Measurements from ENCODE around the gene MAD1L1.

MAD1L1 gene

DNA sequence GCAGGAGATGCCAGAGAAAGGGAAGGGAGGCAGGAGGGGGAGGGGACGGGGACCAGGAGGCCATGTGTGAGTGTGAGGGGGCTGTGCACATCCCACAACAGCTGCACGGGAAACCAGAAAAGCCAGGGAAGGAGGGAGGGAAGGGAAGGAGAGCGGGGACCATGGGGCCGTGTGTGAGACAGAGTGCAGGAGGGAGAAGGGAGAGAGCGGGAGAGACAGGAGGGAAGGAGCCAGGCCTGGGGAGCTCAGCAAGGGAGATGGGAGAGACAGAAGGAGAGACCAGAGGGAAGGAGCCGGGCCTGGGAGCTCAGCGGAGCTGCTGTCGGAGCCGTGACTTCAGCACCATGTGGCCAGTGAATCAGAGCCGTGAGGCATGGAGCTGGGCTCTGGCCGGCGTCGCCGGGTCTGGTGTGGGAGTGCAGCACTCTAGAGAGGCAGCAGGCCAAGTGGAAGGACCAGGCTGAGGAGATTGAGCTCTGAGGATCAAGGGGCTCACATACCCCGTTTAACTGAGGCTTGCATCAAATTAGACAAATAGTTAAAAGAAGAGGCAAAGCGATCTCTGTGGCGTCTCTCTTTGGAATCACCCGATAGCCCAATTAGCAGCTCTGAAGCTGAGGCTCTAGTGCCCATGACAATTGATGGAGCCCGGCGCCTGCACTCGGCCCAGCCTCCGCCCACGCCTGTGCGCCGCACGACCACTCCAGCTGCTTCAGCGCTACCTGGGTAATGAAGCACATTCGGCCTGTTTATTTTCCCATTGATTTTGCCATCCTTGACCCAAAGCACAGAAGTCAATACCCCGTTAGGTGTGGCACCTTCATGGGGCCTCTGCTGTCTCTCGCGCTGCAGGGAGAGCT is 150.4 kb downstream of the MAD1L1 start:
- peak; percentile 69 for DNase-seq

DNA sequence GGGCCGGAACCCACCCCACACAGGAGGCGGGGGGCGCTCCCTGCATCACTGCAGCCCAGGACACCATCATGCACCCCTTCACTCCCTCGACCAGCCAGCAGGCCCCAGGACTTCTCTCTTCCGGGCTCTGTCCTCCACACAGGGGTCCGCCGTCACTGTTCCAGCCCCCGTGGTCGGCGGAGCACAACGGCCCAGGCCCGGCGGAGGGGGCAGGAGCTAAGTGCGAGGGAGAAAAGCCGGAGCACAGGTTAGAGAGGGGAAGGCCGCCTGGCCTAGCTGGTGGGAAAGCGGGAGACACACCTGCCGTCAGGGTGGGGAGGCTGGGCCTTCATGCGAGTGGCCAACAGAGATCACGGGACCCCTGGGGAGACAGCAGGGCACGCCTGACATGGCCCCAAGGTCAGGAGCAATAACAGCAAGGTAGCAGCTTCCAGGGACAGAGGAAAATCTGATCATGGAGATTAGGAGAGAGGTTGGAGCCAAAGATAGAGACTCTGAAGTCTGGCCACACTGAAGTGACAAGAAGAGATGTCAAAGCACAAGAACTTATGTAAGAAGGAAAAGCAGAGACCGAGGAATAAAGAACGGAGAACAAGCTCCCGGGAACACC is 151.1 kb downstream of the MAD1L1 start:
- DNase-seq, result no peak

DNA sequence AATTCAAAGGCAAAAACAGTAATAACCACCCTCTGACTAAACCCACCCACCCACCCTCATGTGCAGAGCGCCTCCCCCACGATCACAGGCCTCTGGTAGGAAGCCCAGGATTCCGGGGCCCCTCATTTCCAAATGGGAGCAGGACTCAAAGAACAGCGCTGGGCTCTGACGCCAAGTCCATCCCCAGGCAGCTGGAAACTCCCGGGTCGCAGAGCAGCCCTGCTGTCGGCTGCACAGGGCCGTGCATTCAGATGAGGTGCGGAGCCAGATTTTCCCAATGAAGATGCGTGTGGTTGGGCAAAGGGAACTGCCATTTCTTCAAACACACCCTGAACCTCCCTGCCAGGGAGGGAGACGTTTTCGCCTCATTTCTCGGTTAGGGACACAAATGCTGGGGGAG is 152.3 kb downstream of the MAD1L1 start:
- no peak for DNase-seq

DNA sequence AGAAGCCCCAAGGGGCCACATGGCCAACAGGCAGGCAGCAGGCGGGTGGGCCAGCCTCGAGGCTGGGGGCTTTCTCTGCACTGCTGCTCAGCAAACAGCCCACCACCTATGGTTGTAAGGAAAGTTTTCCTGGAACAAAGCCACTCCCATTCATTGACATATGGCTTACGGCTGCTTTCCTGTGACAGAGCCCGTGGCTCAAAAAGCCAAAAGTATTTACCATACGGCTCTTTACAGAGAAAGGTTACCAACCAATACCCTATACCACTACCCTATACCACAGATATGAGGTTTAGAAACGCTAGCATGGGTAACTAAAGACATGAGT is 152.7 kb downstream of the MAD1L1 start:
- DNase-seq, result no peak

DNA sequence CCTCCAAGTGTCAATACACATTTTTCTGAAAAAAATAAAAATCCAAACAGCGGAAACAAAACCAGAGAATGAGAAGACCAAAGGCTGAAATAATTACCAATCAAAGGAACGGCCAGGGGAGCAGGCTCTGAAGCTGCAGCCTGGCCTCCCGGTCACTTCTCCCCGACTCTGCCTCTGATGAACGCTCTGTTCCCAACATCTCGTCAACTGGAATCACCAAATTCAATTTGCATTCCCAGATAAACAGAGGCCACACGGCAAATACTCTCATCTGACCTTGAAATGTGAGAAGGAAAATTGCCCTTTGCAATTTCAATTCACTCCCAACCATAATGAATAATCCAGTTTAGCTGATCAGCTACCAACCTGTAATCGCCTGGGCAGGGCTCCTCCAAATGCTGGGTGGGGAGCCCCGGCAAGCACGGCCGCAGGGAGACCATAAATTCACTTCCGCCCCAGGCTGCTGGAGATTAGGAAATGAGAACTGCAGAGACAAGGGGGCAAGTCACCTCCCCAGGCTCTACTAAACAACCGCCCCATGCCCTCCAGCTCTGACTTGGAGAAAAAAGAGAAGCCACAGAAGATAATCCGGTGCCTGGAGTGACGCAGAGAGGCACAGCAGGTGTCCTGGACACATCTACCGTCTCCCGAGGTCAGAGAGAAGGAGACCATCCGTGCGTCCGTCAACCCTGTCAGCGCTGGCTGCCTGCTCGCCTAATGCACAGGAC is 153.2 kb downstream of the MAD1L1 start:
- no peak for DNase-seq

DNA sequence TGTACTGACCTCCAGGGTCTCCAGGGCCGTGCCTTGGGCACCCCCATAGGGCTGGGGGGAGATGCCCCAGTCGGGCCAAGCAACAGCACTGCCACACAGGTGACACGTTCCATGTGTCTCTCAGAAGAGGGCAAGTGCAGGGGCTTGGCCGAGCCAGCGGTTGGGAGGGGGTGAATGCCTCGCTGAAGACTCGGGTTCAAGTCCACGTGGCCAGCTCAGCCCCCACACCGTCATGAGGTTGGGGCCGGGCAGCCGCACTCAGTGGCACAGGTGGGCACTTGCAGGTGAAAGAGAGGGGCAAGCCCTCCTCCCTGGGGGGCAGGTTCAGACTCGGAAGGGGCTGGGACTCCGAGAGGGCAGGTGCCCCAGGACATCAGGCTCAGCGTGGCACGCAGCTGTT is 153.8 kb downstream of the MAD1L1 start:
- DNase-seq, result no peak

DNA sequence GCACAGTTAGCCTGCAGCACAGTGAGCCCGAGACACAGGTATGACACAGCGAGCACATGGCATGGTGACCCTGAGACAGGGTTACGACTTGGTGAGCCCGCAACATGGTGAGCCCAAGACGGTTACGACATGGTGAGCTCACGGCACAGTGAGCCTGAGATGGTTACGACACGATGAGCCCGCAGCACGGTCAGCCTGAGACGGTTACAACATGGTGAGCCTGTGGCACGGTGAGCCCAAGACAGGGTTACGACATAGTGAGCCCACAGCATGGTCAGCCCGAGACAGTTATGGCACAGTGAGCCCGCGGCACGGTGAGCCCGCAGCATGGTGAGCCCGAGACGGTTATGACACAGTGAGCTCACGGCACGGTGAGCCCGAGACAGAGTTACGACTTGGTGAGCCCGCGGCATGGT is 156.1 kb downstream of the MAD1L1 start:
- no peak for DNase-seq

DNA sequence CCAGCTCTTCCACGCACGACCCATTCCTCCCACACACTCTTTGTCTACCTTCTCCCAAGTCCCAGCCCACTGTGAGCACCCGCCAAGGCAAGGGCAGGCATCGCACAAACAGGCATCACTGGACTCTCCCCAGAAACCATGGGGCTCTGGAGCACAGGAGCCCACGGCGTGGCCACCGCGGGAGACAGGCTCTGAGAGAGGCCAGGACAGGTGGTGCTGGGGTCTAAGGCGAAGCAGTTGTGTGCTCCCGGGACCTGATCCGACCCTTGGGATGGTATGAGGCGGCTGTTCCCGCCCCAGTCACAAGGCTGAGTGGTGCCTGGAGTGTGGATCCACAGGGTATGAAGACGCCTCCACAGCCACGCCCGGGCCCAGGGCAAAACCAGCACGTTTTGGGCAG is 156.9 kb downstream of the MAD1L1 start:
- DNase-seq, result no peak

DNA sequence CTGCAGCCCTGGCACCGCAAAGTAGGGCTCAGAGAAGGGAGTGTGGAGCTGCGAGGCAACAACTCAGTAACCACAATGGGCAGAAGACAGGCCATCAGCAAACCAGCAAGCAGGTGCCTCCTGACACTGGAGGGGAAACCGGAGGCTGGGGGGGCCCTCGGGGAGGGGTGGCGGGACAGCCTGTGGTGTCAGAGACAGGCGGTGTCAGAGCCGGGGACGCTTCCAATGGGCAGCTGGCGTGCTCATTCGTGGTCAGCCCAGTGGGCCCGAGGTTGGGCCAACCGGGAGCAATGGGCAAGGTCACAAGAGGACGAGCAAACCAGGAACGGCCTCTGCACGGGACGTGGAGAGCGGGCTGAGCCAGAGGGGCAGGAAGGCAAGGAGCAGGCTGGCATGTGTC is 158.1 kb downstream of the MAD1L1 start:
- no peak for DNase-seq

DNA sequence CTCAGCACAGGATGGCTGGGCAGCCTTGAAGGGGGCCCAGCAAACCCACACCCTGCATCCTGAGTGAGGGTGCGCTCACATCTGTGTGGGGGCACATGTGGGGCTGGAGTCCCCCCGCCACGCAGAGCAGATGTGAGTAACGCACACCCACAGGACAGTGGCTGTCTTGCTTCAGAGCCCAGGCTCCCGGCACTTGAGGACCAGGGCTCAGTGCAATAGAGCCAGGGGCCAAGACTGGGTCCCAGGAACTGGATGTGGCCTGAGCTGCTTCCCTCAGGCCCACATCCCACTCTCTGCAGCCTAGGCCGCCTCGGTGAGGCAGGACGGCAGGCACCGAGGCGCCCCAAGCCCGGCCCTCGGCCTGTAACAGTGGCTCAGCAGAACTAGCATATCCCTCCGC is 159.9 kb downstream of the MAD1L1 start:
- DNase-seq, result no peak

DNA sequence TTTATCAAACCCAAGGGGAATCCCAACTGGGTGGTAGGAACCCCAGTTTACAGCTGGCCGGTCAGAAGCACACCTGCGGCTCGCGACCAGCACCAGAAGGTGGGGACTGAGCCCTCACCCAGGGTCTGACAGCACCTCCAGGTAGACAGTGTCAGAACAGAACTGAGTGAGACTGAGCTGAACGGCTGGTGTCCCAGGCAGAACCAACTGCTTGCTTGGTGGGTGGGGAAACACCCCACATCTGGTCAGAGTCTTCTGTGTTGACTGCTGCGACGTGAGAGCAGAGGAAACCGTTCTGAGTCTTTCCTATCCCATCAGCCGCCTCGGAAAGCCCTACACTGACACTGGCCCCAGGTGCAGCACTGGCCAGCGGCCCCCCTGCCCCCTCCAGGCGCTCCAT is 160.7 kb downstream of the MAD1L1 start:
- no peak for DNase-seq

DNA sequence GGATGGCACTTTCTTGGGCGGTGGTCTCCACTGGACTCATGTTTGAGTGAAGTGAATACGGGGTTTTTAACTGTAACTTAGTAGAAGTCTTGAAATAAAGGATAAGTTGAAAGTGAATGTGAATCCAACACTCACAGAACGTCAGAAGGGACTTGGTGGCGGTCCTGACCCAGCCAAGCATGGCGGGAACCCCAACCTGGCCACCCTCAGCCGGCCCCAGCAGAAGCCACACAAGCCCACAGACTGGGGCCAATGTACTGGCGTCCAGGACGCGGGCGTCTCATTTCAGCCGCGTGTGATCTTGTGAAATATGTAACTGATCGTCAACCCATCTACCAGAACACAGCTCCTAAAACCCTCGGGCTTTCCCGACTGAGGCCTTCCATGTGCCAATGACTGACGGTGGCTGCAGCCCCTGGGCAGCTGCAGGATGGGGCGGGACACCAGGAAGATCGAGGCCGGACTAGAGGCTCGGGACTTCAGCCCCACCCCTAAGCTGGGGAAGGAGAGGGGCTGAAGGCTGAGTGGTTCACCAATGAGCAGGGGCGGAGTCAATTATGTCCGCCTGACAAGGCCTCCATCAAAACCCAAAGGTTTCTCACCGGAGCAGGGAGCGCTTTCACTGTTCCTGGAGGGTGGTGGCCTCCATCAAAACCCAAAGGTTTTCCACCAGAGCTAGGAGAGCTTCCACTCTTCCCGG is 161.5 kb downstream of the MAD1L1 start:
- no peak for DNase-seq

DNA sequence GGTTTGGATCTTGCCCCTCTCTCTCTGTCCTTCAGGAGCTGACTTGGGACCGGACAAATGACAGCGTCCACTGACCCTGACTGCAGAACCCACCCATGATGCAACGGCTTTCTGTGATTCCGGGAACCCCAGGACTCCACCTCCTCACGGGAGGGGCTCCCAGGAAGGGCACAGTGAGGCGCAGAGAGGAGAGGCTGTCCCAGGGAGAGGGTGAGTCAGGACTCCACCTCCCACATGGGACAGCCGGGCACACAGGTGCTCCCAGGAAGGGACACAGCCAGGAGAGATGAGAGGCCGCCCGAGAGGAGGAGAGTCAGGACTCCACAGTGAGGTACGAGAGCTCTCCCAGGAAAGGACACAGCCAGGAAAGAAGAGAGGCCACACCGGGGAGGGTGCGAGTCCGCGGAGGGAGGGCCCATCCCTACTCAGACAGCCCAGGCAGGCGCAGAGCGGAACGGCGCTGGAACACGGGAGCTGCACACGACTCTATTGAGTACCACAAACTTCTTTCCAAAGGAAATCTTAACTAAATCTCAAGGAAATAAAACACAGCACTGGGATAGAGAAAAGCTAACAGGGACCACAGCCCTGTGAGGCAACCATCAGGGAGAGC is 162.5 kb downstream of the MAD1L1 start:
- no peak for DNase-seq

DNA sequence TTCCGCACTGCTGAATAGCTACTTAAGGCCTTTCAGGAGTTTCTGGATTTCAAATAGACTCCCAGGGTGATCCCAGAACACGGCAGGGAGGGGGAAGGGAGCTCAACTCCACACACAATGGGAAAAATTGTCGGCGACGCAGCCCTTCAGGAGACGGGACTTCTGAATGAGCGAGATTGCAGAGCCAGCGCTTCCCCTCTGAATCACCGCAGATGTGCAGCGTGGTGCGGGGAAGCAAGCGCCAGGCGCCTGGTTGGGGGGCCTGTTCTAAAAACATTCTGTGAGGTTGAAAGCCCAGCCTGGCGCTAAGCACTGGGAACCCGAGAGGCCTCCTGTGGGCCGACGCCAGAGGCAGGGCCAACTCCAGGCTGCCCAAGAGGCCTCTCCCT is 163.3 kb downstream of the MAD1L1 start:
- DNase-seq, result no peak

DNA sequence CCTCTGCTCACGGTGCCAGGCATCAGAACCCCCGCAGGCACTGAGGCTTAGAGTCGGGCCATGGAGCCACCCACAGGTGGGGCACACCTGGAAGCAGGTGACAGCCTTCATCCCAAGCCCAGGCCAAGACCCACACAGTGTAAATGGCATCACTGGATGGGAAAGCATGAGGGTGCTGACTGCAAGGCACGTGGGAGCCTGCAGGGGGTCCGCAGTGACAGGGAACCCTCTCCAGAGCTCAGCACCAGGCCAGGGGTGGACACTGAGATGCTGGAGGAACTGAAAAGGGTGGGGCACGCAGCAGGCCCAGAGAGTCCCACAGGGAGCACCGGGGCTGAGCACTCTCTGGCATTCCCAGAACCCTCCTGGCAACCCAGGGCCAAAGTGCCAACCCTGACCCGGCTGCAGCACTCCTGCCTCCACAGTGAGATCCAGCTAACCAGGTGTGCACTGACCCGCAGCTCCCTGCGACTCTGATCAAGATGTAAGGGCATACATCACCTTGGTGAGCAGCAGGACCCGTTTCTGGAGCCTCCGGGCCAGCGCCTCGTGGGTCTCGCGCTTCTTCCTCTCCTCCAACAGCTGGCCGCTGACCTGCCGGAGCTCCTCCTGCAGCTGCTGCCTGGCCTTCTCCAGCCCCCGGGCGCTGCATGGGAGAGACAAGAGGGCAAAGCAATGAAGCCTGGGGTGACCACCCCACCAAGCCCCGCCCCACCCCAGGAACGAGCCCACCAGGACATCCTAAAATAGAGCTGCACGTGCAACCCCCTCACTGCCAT is 163.9 kb downstream of the MAD1L1 start:
- no peak for DNase-seq

DNA sequence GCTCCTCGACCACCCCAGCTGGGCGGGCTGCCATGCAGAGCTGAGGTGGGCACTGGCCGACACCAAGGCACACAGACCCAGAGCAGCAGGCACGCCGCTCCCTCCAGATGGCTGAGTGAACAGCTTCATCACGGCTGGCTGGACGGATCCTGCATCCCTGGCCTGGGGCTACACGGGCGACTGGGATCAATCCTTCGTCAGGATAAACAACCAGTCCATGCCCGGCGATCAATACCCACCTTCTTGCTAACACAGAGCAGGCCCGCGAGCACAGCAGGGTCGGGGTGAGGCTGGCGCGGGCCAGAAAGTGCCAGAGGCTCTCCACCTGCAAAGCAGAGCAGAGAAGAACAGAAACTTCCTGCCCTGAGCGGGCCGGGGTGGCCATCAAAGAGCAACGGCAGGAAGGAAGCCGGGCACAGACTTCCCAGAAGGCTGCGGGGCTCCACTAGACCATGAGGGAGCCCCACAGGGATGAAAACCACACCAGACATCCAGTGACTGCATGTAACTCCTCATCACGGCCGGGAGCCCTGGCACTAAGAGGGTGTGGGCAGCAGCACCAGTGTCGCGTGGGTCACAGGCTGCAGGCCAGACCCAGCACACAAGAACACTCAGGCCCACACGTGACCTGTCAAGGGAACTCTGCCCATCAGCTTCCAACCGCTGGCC is 166.4 kb downstream of the MAD1L1 start:
- DNase-seq, result no peak

DNA sequence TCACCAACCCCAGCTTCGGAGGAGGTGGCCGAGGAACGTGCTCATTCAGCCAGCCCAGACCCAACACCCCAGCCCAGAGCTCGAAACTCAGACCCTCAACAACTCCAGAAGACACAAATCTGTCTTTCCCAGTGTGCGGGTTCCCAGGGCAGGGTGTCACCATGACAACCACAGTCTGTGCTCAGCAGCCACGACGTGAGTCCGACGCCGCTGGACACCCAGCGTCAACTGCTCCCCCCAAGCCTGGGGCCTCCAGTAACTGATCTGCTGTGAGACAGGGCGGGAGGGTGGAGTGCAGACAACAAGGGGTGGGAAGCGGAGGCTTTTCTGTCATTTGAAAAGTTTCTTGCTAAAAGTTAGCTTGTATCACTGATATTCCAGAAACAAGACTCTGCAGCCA is 167.2 kb downstream of the MAD1L1 start:
- DNase-seq, result no peak

DNA sequence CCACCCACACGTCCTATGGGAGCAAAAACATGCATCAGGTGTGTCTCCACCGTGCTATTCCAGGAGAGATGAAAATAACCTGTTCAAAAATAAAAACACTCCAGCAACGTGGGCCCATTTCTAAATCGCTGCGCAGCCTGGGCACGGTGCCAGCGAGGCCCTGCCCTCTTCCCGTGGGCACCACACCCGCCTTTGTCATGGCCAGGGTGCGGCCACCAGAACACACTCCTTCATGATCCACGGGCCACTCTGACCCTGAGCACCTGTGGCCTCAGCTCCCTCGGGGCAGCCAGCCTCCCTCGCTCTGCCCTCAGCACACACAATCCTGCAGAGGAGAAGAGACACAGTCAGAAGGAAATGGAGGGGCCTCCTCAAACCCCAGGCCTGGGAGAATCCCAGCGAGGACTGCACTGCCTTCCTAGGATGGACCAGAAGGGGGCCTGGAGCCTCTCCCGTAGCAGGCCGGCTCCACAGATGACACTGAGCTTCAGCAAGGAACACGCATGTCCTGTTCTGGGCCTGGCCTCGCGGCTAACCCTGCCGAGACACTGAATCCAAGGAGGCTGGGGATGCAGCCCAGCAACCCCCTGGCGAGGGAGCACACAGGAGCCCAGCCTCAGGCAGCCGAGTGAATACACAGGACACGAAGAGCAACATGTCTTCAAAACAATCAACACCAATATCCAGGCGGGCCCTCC is 169.0 kb downstream of the MAD1L1 start:
- DNase-seq, result no peak

DNA sequence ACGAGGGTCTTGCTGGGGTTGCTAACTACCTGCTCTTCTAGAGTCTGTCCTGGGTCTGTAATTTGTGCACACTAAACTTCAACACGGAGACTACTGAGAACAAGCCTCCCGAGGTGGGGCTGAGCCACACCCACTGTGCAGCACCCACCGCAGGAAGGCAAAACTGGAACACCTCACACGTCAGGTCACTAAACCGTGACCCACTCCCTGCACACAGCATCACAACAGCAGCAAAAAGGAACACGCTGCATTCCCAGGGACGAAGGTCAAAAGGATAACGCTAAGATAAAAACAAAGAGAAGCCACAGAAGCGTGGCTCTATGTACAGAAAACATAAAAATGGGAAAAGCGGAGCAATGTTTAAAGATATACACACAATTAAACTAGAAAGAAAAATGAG is 170.1 kb downstream of the MAD1L1 start:
- DNase-seq, result no peak

DNA sequence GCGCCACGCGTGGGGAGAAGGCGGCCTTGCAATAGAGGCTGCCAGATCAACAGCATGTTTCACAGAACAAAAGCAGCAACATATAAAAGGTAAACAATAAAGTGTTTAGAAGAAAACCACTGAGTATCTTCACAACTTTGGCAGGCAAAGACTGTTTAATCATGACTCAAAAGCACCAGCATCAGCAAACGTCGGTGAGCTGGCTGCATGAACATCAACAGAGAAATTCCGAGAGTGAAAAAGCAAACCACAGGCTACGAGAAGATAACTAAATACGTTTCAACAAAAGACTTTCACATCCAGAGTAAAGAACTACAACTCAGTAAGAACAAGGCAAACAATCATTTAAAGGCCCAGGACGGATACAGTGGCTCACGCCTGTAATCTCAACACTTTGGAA is 172.0 kb downstream of the MAD1L1 start:
- DNase-seq, result no peak

Data from kidney glomerular epithelial cell (primary cell).